Heart right ventricle (tissue), 16 donors: ENCODE results near the gene CHAD. TPM values are rescaled to one million over a fixed set of nuclear protein-coding genes. Genes with fewer than 3 reads are reported as not detected.
"Not testable (repeated sequence)": the region's sequence is repeated elsewhere in the genome, so short reads cannot be mapped to it uniquely, and the experiment has no call there.

Experiments
- ATAC-seq, 8 donors: fragments of 200-7000 bp; cut with Tn5 transposase; one replicate each; pipeline ENCODE4 v1.9.1; 2020; ENCODE audit warnings: mild to moderate bottlenecking in 8 of 8, moderate library complexity in 8 of 8, moderate number of reproducible peaks in 1 of 8
- DNase-seq, 2 donors: peaks; one replicate each; pipeline ENCODE4 v3.0.0-alpha.2; 2020
- H3K27ac ChIP-seq, 10 donors: fragments of 200-600 bp; sonication (generic) in 2 of 10; one replicate each; pipeline versions ENCODE4 v1.5.0 to v1.8.0; 2020 to 2022; ENCODE audit warnings: mild to moderate bottlenecking in 3 of 10
- H3K27me3 ChIP-seq, 7 donors: fragments of 200-600 bp; one replicate each; pipeline ENCODE4 v1.8.0; 2021 to 2022; ENCODE audit warnings: mild to moderate bottlenecking in 2 of 7
- H3K36me3 ChIP-seq, 9 donors: fragments of 200-600 bp; sonication (generic) in 1 of 9; one replicate each; pipeline versions ENCODE4 v1.5.0 to v1.8.0; 2020 to 2022; ENCODE audit warnings: mild to moderate bottlenecking in 2 of 9
- H3K4me1 ChIP-seq, 9 donors: fragments of 200-600 bp; sonication (generic) in 1 of 9; one replicate each; pipeline versions ENCODE4 v1.5.0 to v1.8.0; 2020 to 2022; ENCODE audit warnings: mild to moderate bottlenecking in 4 of 9
- H3K4me3 ChIP-seq, 10 donors: fragments of 200-600 bp; sonication (generic) in 2 of 10; one replicate each; pipeline versions ENCODE4 v1.5.0 to v1.8.0; 2020 to 2022; ENCODE audit warnings: mild to moderate bottlenecking in 7 of 10, moderate library complexity in 2 of 10
- H3K9me3 ChIP-seq, 11 donors: fragments of 200-600 bp in 10 of 11; sonication (generic) in 2 of 11; one replicate each; pipeline versions ENCODE4 v1.5.0 to v1.8.0; 2013 to 2022; ENCODE audit warnings: mild to moderate bottlenecking in 2 of 11, control low read depth in 1 of 11, moderate library complexity in 1 of 11
- WGBS, 2 donors: extraction: QIAGEN DNeasy Blood & Tissue Kit; methylation state at CpG; one replicate each; pipeline ENCODE4 v1.1.7; 2013; ENCODE audit warnings: inconsistent platforms in 1 of 2; 5-methylcytosine and 5-hydroxymethylcytosine counted together
- intact Hi-C, 10 donors: fragments of 100-400 bp; cut with DNase I; formaldehyde crosslinking; loops; one replicate each; pipeline versions ENCODE4 v1.11.1 to v1.14.2; 2022
- polyA plus RNA-seq, 2 donors: library from polyadenylated mRNA; stranded (reverse); fragments of 200-250 nt; gene quantifications; one replicate each; pipeline ENCODE4 v1.2.3, GENCODE V29; 2013
- total RNA-seq, 10 donors: library from RNA; stranded (reverse); fragmentation: NEBNext Ultra II Directional in 3 of 10; extraction: Animal tissue kit (Norgen Biotek cat#: 25700) in 3 of 10; gene quantifications; one replicate each; pipeline versions ENCODE4 v1.2.1 to v1.2.4, GENCODE V29; 2021 to 2023
- TF ChIP-seq, protein P1 (sequence below), 9 donors: fragments of 200-600 bp; sonication (generic) in 2 of 9; IDR thresholded peaks; one replicate each; pipeline versions ENCODE4 v1.5.0 to v1.8.0; 2021 to 2022; ENCODE audit warnings: antibody characterized with exemption in 9 of 9, mild to moderate bottlenecking in 5 of 9, moderate library complexity in 1 of 9
- donor health status: Arrhythmogenic right ventricular cardiomyopathy.
- donor health status: ischemic (EF 13 %, LVEDD 7.1; RV severe dilation, severe dysfunction).
- donor health status: healthy with polysubstance abuse.
- donor health status: DM: no; HTN: yes; CAD: no.
- donor health status: DM: no; HTN: no; CAD: no.
- donor health status: ischemic (EF 25% LVEDD 6.9; RV normal size, moderate dysfunction).
- donor health status: ischemic (EF 25% LVEDD 5.7; RV mildly dilated, moderate dysfunction).
- donor health status: healthy.
- donor health status: DM: yes; HTN: yes; CAD: no.
- donor health status: Ischemic cardiomyopathy.
- donor health status: ischemic (EF 35%, LVEDD 5.7; RV mildly dilated, moderate dysfunction).
- donor health status: nonischemic (EF 11% LVEDD 7.7; RV severe dilation, severe dysfunction).
- donor health status: DM: yes; HTN: yes; CAD: no.
- donor health status: PGD.
- donor health status: ischemic (EF 29% LVEDD 5.4; RV normal size, mild dysfunction).
- donor health status: nonischemic (EF 23%, LVEDD 6.1; RV moderate dilation, normal function).

The CHAD gene
- total and polyA plus RNA-seq, 12 donors = 0.13 to 0.74 (median 0.32) TPM; not detected in 8

DNA sequence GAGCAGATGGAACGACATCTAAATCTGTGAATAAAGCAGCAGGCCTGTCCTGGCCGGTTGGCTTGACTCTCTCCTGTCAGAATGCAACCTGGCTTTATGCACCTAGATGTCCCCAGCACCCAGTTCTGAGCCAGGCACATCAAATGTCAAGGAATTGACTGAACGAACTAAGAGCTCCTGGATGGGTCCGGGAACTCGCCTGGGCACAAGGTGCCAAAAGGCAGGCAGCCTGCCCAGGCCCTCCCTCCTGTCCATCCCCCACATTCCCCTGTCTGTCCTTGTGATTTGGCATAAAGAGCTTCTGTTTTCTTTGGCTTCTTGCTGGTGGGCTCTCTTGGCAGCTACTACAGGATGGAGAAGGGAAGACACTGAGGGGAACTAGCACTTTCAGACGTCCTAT, 5.8 kb upstream of the CHAD start:
- no peaks in the 10 kb centered on the region for H3K9me3 ChIP-seq
- DNase-seq (no peak), ATAC-seq (no peak)
- H3K36me3 ChIP-seq = peaks cover 0 to 15% (median 0%) of the 10 kb centered on the region in 9 donors
- H3K4me3 ChIP-seq = no peak overlapping the region
- no peak overlapping the region for H3K27ac ChIP-seq
- TF ChIP-seq, protein P1, sequence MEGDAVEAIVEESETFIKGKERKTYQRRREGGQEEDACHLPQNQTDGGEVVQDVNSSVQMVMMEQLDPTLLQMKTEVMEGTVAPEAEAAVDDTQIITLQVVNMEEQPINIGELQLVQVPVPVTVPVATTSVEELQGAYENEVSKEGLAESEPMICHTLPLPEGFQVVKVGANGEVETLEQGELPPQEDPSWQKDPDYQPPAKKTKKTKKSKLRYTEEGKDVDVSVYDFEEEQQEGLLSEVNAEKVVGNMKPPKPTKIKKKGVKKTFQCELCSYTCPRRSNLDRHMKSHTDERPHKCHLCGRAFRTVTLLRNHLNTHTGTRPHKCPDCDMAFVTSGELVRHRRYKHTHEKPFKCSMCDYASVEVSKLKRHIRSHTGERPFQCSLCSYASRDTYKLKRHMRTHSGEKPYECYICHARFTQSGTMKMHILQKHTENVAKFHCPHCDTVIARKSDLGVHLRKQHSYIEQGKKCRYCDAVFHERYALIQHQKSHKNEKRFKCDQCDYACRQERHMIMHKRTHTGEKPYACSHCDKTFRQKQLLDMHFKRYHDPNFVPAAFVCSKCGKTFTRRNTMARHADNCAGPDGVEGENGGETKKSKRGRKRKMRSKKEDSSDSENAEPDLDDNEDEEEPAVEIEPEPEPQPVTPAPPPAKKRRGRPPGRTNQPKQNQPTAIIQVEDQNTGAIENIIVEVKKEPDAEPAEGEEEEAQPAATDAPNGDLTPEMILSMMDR (IDR thresholded peaks at IDR 0.05) = no peak
- WGBS, 2 donors = 68 to 75% methylated on average over 6 of the region's 6 CpGs
- H3K4me1 ChIP-seq = peaks cover 0 to 15% (median 11%) of the 10 kb centered on the region in 9 donors
- intact Hi-C loops = loop anchor here in 2 of 10 donors (10.0 kb wide), 2 partner anchors 110 to 220 kb away; no protein-coding TSS in a partner anchor
- H3K27me3 ChIP-seq = peaks cover 0 to 9% (median under 1%) of the 10 kb centered on the region in 7 donors

DNA sequence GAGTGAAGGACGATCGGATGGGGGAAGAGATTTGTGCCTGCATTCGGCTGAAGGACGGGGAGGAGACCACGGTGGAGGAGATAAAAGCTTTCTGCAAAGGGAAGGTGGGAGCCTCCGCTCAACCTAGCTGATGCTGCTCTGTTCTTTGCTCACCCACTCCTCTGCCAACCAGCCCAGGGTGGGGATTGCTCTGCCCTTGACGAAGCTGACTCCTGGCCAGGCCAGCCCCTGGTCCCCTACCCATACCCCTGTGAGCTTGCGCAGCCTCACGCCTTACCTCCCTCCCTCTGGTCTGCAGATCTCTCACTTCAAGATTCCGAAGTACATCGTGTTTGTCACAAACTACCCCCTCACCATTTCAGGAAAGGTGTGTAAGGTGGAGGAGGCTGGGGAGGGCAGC, 5.2 kb upstream of the CHAD start:
- DNase-seq (no peak), ATAC-seq (no peak)
- no peak overlapping the region for H3K27ac ChIP-seq
- peaks cover 0 to 15% (median 0%) of the 10 kb centered on the region in 9 donors for H3K36me3 ChIP-seq
- peaks cover under 1 to 15% (median 13%) of the 10 kb centered on the region in 9 donors for H3K4me1 ChIP-seq
- H3K4me3 ChIP-seq = no peak overlapping the region
- WGBS, 2 donors = 88 to 92% methylated on average over 11 of the region's 11 CpGs
- H3K27me3 ChIP-seq = peaks cover 3 to 15% (median 7%) of the 10 kb centered on the region in 7 donors
- no peaks in the 10 kb centered on the region for H3K9me3 ChIP-seq
- TF ChIP-seq, protein P1 (IDR thresholded peaks at IDR 0.05) = no peak
- intact Hi-C loops = loop anchor here in 2 of 10 donors (10.0 kb wide), 2 partner anchors 109 to 221 kb away; no protein-coding TSS in a partner anchor

DNA sequence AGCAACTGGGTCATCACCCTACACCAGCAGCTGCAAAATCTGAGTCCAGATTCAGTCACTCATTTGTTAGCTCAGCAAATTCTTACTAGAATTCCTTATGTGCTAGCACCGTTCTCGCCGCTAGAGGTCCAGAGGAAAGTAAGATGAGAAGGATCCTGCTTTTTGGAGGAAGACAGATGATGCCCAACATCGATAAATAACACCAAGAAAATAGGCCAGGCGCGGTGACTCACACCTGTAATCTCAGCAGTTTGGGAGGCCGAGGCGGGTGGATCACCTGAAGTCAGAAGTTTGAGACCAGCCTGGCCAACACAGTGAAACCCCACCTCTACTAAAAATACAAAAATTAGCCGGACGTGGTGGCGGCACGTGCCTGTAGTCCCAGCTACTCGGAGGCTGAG, 4.1 kb upstream of the CHAD start:
- 92% methylated on average over 13 of the region's 13 CpGs for WGBS, 2 donors
- not testable (repeated sequence) for H3K9me3 ChIP-seq, ATAC-seq, H3K27ac ChIP-seq, DNase-seq, H3K4me3 ChIP-seq
- Histone ChIP-seq H3K36me3 (peaks cover 0 to 15% (median 0%) of the 10 kb centered on the region in 9 donors), H3K4me1 (peaks cover 3 to 16% (median 13%) of the 10 kb centered on the region in 9 donors), H3K27me3 (peaks cover 10 to 27% (median 18%) of the 10 kb centered on the region in 7 donors)
- intact Hi-C loops = loop anchor here in 2 of 10 donors (10.0 kb wide), 2 partner anchors 108 to 222 kb away; no protein-coding TSS in a partner anchor

DNA sequence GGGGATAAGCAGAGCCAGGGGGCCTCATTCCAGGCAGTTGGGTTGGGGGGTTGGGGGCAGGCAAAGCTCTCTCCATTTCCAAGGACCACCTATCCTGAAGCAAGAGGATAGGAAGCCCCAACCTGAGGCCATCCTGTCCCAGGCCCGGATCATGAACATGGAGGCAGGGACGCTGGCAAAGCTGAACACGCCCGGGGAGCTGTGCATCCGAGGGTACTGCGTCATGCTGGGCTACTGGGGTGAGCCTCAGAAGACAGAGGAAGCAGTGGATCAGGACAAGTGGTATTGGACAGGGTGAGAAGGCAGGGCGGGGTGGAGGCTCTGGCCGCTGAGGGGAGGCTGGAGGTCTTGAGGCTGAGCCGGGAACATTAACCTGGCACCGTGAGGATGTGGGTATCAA, 3.6 kb upstream of the CHAD start:
- no peaks in the 10 kb centered on the region for H3K9me3 ChIP-seq
- H3K27me3 ChIP-seq = peaks cover 10 to 30% (median 22%) of the 10 kb centered on the region in 7 donors
- ATAC-seq (no peak), DNase-seq (no peak)
- no peak overlapping the region for H3K4me3 ChIP-seq
- H3K4me1 ChIP-seq = peaks cover 3 to 16% (median 13%) of the 10 kb centered on the region in 9 donors
- TF ChIP-seq, protein P1 (IDR thresholded peaks at IDR 0.05) = no peak
- intact Hi-C loops = loop anchor here in 2 of 10 donors (10.0 kb wide), 2 partner anchors 107 to 223 kb away; no protein-coding TSS in a partner anchor
- H3K36me3 ChIP-seq = peaks cover 0 to 15% (median 0%) of the 10 kb centered on the region in 9 donors
- H3K27ac ChIP-seq = no peak overlapping the region
- 94 to 96% methylated on average over 10 of the region's 10 CpGs for WGBS, 2 donors
